ENCODE results near the gene TTC23.

Gene TTC23

GRCh38 chr15:99273801-99274200 lies 24.4 kb upstream of the TTC23 start:
- H3K9me3 ChIP-seq (ENCODE audit: control insufficient read depth in 2 of 2, low read length in 2 of 2): no peaks in the 10 kb centered on the region

DNA sequence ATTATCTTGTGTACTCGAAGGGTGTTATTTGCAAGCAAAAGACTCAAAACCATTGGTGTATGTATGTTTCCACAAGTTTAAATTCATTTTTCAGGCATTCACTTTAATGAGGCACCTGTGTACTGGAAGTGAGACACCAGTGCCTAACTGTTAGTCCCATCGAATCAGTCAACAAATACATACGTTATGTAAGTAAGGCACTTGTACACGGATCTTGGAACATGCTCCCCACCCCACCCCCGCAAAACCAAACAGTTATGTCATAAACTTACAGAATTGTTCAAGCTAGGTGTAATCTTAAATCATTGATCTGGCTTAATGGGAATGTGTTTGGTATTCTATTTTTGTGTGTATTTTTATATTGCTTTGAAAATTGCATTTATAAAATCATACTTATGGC lies 19.1 kb upstream of the TTC23 start:
- Histone ChIP-seq H3K4me1 (ENCODE audit: control insufficient read depth, insufficient read depth, low read length) (no peaks in the 10 kb centered on the region), H3K9me3 (ENCODE audit: control insufficient read depth in 2 of 2, low read length in 2 of 2) (no peaks in the 10 kb centered on the region), H3K27ac (ENCODE audit: low read length) (no peak overlapping the region), H3K9ac (ENCODE audit: low read length in 2 of 2) (no peak overlapping the region), H3K27me3 (ENCODE audit: control insufficient read depth in 1 of 2, insufficient read depth in 2 of 2, low read length in 2 of 2) (no peaks in the 10 kb centered on the region), H3K4me3 (ENCODE audit: low read length in 2 of 2) (no peak overlapping the region), H3K36me3 (ENCODE audit: control insufficient read depth in 2 of 2, insufficient read depth in 2 of 2, low read length in 2 of 2) (no peaks in the 10 kb centered on the region)

More at GRCh38 chr15:99273801-99274200, 24.4 kb upstream of the TTC23 start:
- H3K27me3 ChIP-seq (ENCODE audit: control insufficient read depth in 1 of 2, insufficient read depth in 2 of 2, low read length in 2 of 2): no peaks in the 10 kb centered on the region
- H3K9ac ChIP-seq (ENCODE audit: low read length in 2 of 2): no peak overlapping the region
- H3K27ac ChIP-seq (ENCODE audit: low read length): no peak overlapping the region
- no peak overlapping the region for H3K4me3 ChIP-seq (ENCODE audit: low read length in 2 of 2)
- no peaks in the 10 kb centered on the region for H3K36me3 ChIP-seq (ENCODE audit: control insufficient read depth in 2 of 2, insufficient read depth in 2 of 2, low read length in 2 of 2)
- no peaks in the 10 kb centered on the region for H3K4me1 ChIP-seq (ENCODE audit: control insufficient read depth, insufficient read depth, low read length)

DNA sequence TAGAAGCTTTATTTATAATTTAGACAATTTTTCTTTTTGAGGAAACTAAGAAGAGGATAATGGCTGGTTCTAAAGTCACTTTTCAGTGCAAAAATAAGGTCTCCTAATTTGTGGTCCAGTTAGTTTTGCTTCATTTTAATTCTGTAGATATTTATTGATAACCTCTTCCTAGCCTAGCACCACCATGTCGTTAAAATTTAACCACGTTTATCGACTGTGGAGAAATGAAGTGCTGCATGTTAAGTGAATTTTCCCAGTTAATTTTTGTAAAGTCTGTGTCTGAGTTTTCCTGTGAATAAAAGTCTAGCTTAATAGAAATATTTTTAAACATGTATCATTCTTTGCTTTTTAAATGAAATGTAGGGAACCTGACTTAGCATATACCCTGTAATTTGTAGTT lies 18.6 kb upstream of the TTC23 start:
- H3K4me3 ChIP-seq (ENCODE audit: low read length in 2 of 2): no peak overlapping the region
- H3K9me3 ChIP-seq (ENCODE audit: control insufficient read depth in 2 of 2, low read length in 2 of 2): no peaks in the 10 kb centered on the region
- H3K27ac ChIP-seq (ENCODE audit: low read length): no peak overlapping the region
- H3K4me1 ChIP-seq (ENCODE audit: control insufficient read depth, insufficient read depth, low read length): no peaks in the 10 kb centered on the region
- H3K9ac ChIP-seq (ENCODE audit: low read length in 2 of 2): no peak overlapping the region
- H3K36me3 ChIP-seq (ENCODE audit: control insufficient read depth in 2 of 2, insufficient read depth in 2 of 2, low read length in 2 of 2): no peaks in the 10 kb centered on the region
- H3K27me3 ChIP-seq (ENCODE audit: control insufficient read depth in 1 of 2, insufficient read depth in 2 of 2, low read length in 2 of 2): no peaks in the 10 kb centered on the region

DNA sequence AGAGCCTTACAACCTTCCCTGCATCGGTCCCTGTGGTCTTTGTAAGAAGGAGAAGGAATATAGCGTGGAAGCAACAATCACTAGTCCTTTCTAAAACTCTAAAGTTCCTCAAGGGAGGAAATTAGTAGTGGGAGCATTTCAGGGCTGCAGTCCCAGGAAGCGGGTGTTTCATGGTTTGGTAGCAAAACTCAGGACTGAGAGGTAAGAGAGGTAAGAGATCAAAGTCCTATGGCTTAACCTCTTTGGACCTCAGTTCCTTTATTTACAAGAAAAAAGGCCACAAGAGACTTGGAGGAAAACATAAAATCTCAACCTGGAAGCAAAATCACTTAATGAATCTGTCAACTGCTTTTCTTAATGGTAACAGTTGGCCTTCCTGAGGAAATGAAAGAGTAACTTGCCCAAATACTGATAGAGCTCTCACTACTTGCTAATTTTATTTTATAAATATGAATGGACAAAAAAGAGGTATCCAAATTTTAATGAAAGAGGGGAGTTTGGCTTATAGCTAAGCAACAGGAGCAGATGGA lies 16.2 kb upstream of the TTC23 start:
- Histone ChIP-seq H3K4me3 (ENCODE audit: low read length in 2 of 2) (no peak overlapping the region), H3K4me1 (ENCODE audit: control insufficient read depth, insufficient read depth, low read length) (no peaks in the 10 kb centered on the region), H3K27me3 (ENCODE audit: control insufficient read depth in 1 of 2, insufficient read depth in 2 of 2, low read length in 2 of 2) (no peaks in the 10 kb centered on the region), H3K36me3 (ENCODE audit: control insufficient read depth in 2 of 2, insufficient read depth in 2 of 2, low read length in 2 of 2) (no peaks in the 10 kb centered on the region), H3K9me3 (ENCODE audit: control insufficient read depth in 2 of 2, low read length in 2 of 2) (no peaks in the 10 kb centered on the region), H3K9ac (ENCODE audit: low read length in 2 of 2) (no peak overlapping the region), H3K27ac (ENCODE audit: low read length) (no peak overlapping the region)

GRCh38 chr15:99264125-99264524 lies 14.7 kb upstream of the TTC23 start:
- Histone ChIP-seq H3K4me3 (ENCODE audit: low read length in 2 of 2) (no peak overlapping the region), H3K9me3 (ENCODE audit: control insufficient read depth in 2 of 2, low read length in 2 of 2) (no peaks in the 10 kb centered on the region), H3K4me1 (ENCODE audit: control insufficient read depth, insufficient read depth, low read length) (no peaks in the 10 kb centered on the region), H3K27me3 (ENCODE audit: control insufficient read depth in 1 of 2, insufficient read depth in 2 of 2, low read length in 2 of 2) (no peaks in the 10 kb centered on the region), H3K9ac (ENCODE audit: low read length in 2 of 2) (no peak overlapping the region), H3K36me3 (ENCODE audit: control insufficient read depth in 2 of 2, insufficient read depth in 2 of 2, low read length in 2 of 2) (no peaks in the 10 kb centered on the region), H3K27ac (ENCODE audit: low read length) (no peak overlapping the region)

GRCh38 chr15:99257107-99257750 lies 7.8 kb upstream of the TTC23 start:
- no peak overlapping the region for H3K27ac ChIP-seq (ENCODE audit: low read length)
- H3K4me3 ChIP-seq (ENCODE audit: low read length in 2 of 2): no peak overlapping the region
- no peaks in the 10 kb centered on the region for H3K27me3 ChIP-seq (ENCODE audit: control insufficient read depth in 1 of 2, insufficient read depth in 2 of 2, low read length in 2 of 2)
- H3K9ac ChIP-seq (ENCODE audit: low read length in 2 of 2): no peak overlapping the region
- H3K36me3 ChIP-seq (ENCODE audit: control insufficient read depth in 2 of 2, insufficient read depth in 2 of 2, low read length in 2 of 2): peaks cover 0 to 4% of the 10 kb centered on the region in 2 donors
- no peaks in the 10 kb centered on the region for H3K9me3 ChIP-seq (ENCODE audit: control insufficient read depth in 2 of 2, low read length in 2 of 2)
- H3K4me1 ChIP-seq (ENCODE audit: control insufficient read depth, insufficient read depth, low read length): no peaks in the 10 kb centered on the region

GRCh38 chr15:99253381-99254090 lies 4.2 kb upstream of the TTC23 start:
- peaks cover under 1% of the 10 kb centered on the region for H3K4me1 ChIP-seq (ENCODE audit: control insufficient read depth, insufficient read depth, low read length)
- H3K4me3 ChIP-seq (ENCODE audit: low read length in 2 of 2): no peak overlapping the region
- no peaks in the 10 kb centered on the region for H3K27me3 ChIP-seq (ENCODE audit: control insufficient read depth in 1 of 2, insufficient read depth in 2 of 2, low read length in 2 of 2)
- peaks cover 0 to 4% of the 10 kb centered on the region in 2 donors for H3K36me3 ChIP-seq (ENCODE audit: control insufficient read depth in 2 of 2, insufficient read depth in 2 of 2, low read length in 2 of 2)
- H3K27ac ChIP-seq (ENCODE audit: low read length): no peak overlapping the region
- no peaks in the 10 kb centered on the region for H3K9me3 ChIP-seq (ENCODE audit: control insufficient read depth in 2 of 2, low read length in 2 of 2)
- no peak overlapping the region for H3K9ac ChIP-seq (ENCODE audit: low read length in 2 of 2)

GRCh38 chr15:99252326-99252725 lies 2.9 kb upstream of the TTC23 start:
- no peaks in the 10 kb centered on the region for H3K27me3 ChIP-seq (ENCODE audit: control insufficient read depth in 1 of 2, insufficient read depth in 2 of 2, low read length in 2 of 2)
- H3K4me1 ChIP-seq (ENCODE audit: control insufficient read depth, insufficient read depth, low read length): peaks cover 7% of the 10 kb centered on the region
- peaks cover 0 to 4% of the 10 kb centered on the region in 2 donors for H3K36me3 ChIP-seq (ENCODE audit: control insufficient read depth in 2 of 2, insufficient read depth in 2 of 2, low read length in 2 of 2)
- peak overlapping the region; percentile 42 to 87 for H3K9ac ChIP-seq (ENCODE audit: low read length in 2 of 2)
- H3K9me3 ChIP-seq (ENCODE audit: control insufficient read depth in 2 of 2, low read length in 2 of 2): no peaks in the 10 kb centered on the region
- peak overlapping the region; percentile 78 to 83 for H3K4me3 ChIP-seq (ENCODE audit: low read length in 2 of 2)
- H3K27ac ChIP-seq (ENCODE audit: low read length): no peak overlapping the region

DNA sequence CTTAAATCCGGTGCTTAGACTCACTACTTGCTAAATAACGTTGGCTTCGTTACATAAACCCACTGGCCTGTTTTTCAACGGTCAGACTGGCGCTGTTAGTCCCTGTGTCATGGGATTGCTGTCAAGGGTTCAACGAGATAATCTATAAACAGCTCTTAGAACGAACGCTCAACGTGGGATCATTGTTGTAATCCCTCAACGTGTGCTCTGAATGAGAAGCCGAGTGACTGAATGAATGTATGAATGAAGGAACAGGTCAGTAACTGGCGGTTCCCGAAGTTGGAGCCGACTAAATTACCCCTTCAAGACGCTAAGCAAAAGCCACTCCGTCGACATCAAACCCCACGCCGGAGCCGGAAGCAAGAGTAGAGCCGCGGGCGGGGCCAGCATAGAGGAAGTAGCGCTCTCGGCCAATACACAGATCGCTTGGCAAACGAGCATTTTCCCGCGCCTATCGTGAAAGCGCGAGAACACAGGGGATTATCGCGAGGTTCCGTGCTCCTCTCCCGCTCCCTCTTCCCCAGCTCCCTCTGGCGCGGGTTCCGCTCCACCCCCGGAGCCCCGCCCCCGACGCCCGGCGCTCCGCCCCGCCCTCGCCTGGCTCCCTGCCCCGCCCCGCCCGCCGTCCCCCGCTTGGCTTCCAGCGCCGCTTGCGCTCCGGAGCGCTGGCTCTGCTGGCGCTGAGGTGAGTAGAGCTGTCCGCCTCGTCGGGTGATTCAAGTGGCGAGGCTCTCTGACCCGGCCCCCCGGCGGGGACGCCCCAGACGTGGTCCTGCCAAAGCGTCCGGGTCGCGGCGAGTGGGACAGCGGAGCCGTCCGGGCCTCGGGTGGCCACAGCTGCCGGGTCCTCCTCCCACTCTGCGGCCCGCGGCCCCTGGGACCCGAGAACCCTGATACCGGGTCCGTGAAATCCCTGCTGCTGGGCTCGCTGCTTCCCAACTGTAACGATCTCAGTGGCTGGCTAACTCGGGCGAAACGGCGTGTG lies 1.8 kb upstream of the TTC23 start, which contains the start of gene LRRC28:
Gene LRRC28 (plus strand): TSS at position 625 of the 985 bp plus-strand sequence. CDS start 4,477 bp downstream, outside the sequence.
- H3K36me3 ChIP-seq (ENCODE audit: control insufficient read depth in 2 of 2, insufficient read depth in 2 of 2, low read length in 2 of 2): peaks cover 0 to under 1% of the 10 kb centered on the region in 2 donors
- peaks cover 7% of the 10 kb centered on the region for H3K4me1 ChIP-seq (ENCODE audit: control insufficient read depth, insufficient read depth, low read length)
- peak within 1 kb of the TSS; percentile 87 to 96 for H3K9ac ChIP-seq (ENCODE audit: low read length in 2 of 2)
- H3K27ac ChIP-seq (ENCODE audit: low read length): peak within 1 kb of the TSS; percentile 95
- no peaks in the 10 kb centered on the region for H3K9me3 ChIP-seq (ENCODE audit: control insufficient read depth in 2 of 2, low read length in 2 of 2)
- no peaks in the 10 kb centered on the region for H3K27me3 ChIP-seq (ENCODE audit: control insufficient read depth in 1 of 2, insufficient read depth in 2 of 2, low read length in 2 of 2)
- peak within 1 kb of the TSS; percentile 94 to 95 for H3K4me3 ChIP-seq (ENCODE audit: low read length in 2 of 2)

DNA sequence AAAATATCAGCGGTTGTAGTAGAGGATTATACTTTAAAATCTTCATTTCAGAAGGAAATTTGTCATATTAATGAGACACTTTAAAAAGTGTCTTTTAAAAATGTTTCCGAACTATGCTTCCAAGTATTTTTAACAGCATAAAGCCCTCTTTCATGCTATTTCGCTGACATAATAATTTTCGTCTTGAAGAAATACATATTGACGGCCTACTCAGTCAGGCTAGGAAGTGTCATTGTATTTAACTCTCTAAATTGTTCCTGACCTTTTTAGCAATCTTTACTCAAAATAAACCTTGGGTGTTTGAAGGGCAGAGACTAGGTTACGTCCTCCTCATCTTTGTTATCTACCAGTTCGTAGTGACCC lies 1.1 kb upstream of the TTC23 start:
- peak overlapping the region; percentile 95 for H3K27ac ChIP-seq (ENCODE audit: low read length)
- H3K9me3 ChIP-seq (ENCODE audit: control insufficient read depth in 2 of 2, low read length in 2 of 2): no peaks in the 10 kb centered on the region
- peak overlapping the region; percentile 94 to 95 for H3K4me3 ChIP-seq (ENCODE audit: low read length in 2 of 2)
- no peaks in the 10 kb centered on the region for H3K36me3 ChIP-seq (ENCODE audit: control insufficient read depth in 2 of 2, insufficient read depth in 2 of 2, low read length in 2 of 2)
- peaks cover 7% of the 10 kb centered on the region for H3K4me1 ChIP-seq (ENCODE audit: control insufficient read depth, insufficient read depth, low read length)
- peak overlapping the region; percentile 85 to 96 for H3K9ac ChIP-seq (ENCODE audit: low read length in 2 of 2)
- no peaks in the 10 kb centered on the region for H3K27me3 ChIP-seq (ENCODE audit: control insufficient read depth in 1 of 2, insufficient read depth in 2 of 2, low read length in 2 of 2)

All from stomach smooth muscle (tissue), 2 donors.